Kidney epithelial cell (primary cell): Measurements from ENCODE around the gene SLC22A1. TPM values are rescaled to one million over a fixed set of nuclear protein-coding genes. Genes with fewer than 3 reads are reported as not detected.

Experiments used
- DNase-seq: peaks from one replicate; pipeline ENCODE4 v3.0.0-alpha.2; 2010; ENCODE audit warnings: low read depth
- H3K27me3 ChIP-seq: 2 replicates; pipeline ENCODE4 v1.6.0; 2011; ENCODE audit warnings: low read length; ENCODE audit not compliant: control insufficient read depth, insufficient read depth
- H3K36me3 ChIP-seq: 2 replicates; pipeline ENCODE4 v1.5.1; 2011; ENCODE audit warnings: low read length; ENCODE audit not compliant: control insufficient read depth, insufficient read depth
- H3K4me3 ChIP-seq: 2 replicates; pipeline ENCODE4 v1.5.1; 2011; ENCODE audit warnings: low read depth, mild to moderate bottlenecking, control low read depth, low read length
- total RNA-seq: library from RNA; depleted of rRNA; stranded (reverse); fragments of >200 nt; gene quantifications from 2 replicates; pipeline ENCODE4 v1.2.3, GENCODE V29; 2015
- TF ChIP-seq, protein P1 (sequence below): IDR thresholded peaks from 2 replicates; pipeline ENCODE4 v1.5.1; 2011; ENCODE audit warnings: mild to moderate bottlenecking, moderate library complexity, low read length, control low read depth, inconsistent platforms; ENCODE audit not compliant: insufficient read depth, poor library complexity, severe bottlenecking

Gene SLC22A1
- total RNA-seq, 1 donor from 2014 or later = 1.3 TPM

DNA sequence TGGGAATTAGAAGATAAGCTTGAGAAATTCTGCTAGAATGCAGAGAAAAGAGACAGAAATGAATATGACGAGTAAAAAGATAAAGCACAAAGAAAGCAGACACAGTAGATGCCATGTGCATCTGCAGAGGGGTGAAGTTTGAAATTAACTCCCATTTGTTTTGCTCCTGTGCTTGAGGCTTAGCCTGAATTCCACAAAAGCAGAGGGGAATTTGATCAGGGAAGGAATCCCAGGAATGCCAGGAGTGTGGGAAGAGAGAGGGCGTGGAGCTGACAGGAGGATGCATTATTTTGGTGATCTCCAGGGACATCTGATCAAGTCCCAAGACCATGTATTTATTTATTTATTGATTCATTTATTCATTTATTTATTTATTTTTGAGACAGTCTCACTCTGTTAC lies 55.6 kb downstream of the SLC22A1 start:
- Histone ChIP-seq H3K27me3 (no peaks in the 10 kb centered on the region), H3K4me3 (no peak overlapping the region), H3K36me3 (no peaks in the 10 kb centered on the region)
- no peak for DNase-seq
- TF ChIP-seq, protein P1, sequence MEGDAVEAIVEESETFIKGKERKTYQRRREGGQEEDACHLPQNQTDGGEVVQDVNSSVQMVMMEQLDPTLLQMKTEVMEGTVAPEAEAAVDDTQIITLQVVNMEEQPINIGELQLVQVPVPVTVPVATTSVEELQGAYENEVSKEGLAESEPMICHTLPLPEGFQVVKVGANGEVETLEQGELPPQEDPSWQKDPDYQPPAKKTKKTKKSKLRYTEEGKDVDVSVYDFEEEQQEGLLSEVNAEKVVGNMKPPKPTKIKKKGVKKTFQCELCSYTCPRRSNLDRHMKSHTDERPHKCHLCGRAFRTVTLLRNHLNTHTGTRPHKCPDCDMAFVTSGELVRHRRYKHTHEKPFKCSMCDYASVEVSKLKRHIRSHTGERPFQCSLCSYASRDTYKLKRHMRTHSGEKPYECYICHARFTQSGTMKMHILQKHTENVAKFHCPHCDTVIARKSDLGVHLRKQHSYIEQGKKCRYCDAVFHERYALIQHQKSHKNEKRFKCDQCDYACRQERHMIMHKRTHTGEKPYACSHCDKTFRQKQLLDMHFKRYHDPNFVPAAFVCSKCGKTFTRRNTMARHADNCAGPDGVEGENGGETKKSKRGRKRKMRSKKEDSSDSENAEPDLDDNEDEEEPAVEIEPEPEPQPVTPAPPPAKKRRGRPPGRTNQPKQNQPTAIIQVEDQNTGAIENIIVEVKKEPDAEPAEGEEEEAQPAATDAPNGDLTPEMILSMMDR = no peak

DNA sequence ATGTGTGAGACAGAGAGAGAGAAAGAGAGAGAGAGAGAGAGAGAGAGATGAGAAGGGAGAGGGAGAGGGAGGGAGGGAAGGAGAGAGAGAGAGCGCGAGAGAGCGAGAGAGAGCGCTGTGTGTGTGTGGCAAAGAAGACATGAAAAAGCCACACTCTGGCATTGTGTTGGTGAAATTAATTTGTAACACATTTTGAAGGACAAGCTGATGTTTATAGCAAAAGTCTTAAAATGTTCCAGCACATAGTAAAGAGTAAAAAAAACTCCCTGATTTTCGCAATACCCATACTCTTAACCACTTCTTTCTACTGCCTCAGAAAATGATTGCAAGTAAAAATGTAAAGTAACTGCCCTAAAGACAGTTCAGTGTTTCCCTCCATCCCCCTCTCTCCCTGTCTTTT lies 56.7 kb downstream of the SLC22A1 start:
- TF ChIP-seq, protein P1 = no peak
- no peak for DNase-seq
- no peaks in the 10 kb centered on the region for H3K36me3 ChIP-seq
- no peak overlapping the region for H3K4me3 ChIP-seq
- H3K27me3 ChIP-seq = no peaks in the 10 kb centered on the region

DNA sequence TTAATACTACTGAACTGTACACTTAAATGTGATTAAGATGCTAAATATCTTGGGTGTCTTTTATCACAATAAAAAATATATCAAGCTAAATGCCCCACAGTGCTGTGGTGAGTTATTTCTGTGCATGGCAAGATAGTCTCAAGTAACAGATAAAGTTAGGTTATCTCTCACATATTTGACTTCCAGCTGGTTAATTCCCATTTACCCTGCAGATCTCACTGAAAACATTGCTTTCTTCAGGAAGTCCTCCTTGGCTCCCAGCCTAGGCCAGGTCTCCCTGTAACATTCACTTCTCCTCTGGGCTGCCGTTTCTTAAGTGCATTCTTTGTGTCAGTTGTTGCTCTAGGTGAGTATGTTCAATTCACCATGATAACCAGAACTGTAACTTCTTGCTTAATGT lies 59.1 kb downstream of the SLC22A1 start:
- no peak for DNase-seq
- TF ChIP-seq, protein P1 = no peak
- Histone ChIP-seq H3K36me3 (no peaks in the 10 kb centered on the region), H3K27me3 (no peaks in the 10 kb centered on the region), H3K4me3 (no peak overlapping the region)

DNA sequence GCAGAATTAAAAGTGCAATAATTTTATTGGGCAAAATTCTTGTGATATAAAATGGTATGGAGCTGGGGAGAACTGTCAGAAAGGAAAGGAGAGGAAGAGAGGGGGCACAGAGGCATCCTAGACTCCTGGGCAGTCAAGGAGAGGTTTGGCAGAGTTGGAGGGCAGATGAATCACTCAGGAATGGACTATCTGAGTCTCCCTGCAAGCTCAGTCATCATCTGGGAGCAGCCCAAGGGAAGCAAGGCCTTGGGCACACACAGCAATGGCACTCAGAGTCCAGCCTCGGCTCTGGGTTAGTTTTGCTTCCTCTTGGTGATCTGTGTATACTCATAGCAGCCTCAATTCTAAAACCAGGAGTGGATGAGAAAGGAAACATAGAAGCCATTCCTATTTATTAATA lies 67.2 kb downstream of the SLC22A1 start:
- no peak for DNase-seq
- H3K36me3 ChIP-seq = no peaks in the 10 kb centered on the region

DNA sequence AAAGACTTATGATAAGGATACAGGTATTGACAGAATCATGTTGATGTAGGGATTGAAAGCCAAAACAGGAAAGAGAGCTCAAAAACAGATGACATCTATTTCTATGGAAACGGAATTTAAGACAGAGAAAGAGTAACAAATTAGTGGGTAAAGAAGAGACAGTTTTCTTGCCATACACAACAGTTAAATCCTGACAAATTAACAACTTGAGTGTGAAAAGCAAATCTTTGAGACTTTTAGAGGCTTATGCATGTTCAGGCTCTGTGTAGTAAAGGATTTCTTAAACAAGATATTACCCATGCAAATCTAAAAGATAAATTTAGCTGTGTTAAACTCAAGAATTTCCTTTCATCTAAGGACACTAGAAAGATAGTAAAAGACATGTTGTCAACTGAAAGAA lies 68.5 kb downstream of the SLC22A1 start:
- DNase-seq = no peak
- TF ChIP-seq, protein P1 = no peak
- Histone ChIP-seq H3K4me3 (no peak overlapping the region), H3K27me3 (no peaks in the 10 kb centered on the region), H3K36me3 (no peaks in the 10 kb centered on the region)

More for the DNA sequence above, 67.2 kb downstream of the SLC22A1 start:
- TF ChIP-seq, protein P1 = no peak
- H3K4me3 ChIP-seq = no peak overlapping the region
- no peaks in the 10 kb centered on the region for H3K27me3 ChIP-seq

DNA sequence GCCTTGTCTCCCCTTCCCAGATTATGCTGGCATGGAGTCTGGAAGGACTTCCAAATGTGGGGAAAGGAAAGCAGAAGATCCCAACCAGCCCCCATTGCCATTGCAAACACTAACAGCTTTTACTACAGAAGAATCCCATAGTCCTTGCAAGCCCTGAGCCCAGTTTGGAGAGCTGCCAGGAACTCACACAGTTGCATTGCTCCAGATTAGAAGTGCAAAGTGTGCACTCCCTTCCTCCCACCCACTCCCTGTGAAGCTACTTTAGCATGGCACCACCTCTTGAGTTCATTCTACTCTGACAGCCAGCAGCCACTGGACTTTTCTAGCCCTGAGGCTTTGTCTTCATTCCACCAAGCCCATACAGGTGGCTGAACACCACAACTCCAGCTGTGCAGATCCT lies 69.4 kb downstream of the SLC22A1 start:
- no peak overlapping the region for H3K4me3 ChIP-seq
- TF ChIP-seq, protein P1 = no peak
- H3K27me3 ChIP-seq = no peaks in the 10 kb centered on the region
- no peak for DNase-seq
- no peaks in the 10 kb centered on the region for H3K36me3 ChIP-seq
